ENCODE data around the gene EPS8L2. TPM values are rescaled to one million over a fixed set of nuclear protein-coding genes. Genes with fewer than 3 reads are reported as not detected.
"Not testable (repeated sequence)": the region's sequence is repeated elsewhere in the genome, so short reads cannot be mapped to it uniquely, and the experiment has no call there.

The EPS8L2 gene
- total and polyA plus RNA-seq, 2 of the 4 experiments (the other 2 are of a cell fraction), result 17.2 to 39.4 TPM

- Histone ChIP-seq H2BK5ac (ENCODE audit: low read depth, low read length, poor library complexity, severe bottlenecking) (no peak overlapping the region), H3K23ac (ENCODE audit: low read depth, low read length) (no peak overlapping the region), H3K9ac (ENCODE audit: low read depth, low read length) (no peak overlapping the region), H3K18ac (ENCODE audit: low read depth, low read length) (no peak overlapping the region), H2BK20ac (ENCODE audit: low read depth, low read length) (no peak overlapping the region), H3K9me3 (ENCODE audit: control insufficient read depth, insufficient read depth, low read length) (no peaks in the 10 kb centered on the region), H3K14ac (replicated peaks; ENCODE audit: low read depth, low read length) (no peak overlapping the region), H4K20me1 (ENCODE audit: insufficient read depth, low read length) (no peaks in the 10 kb centered on the region), H4K8ac (ENCODE audit: low read depth in 2 of 2, low read length in 2 of 2) (no peak overlapping the region), H2AK5ac (ENCODE audit: low read depth, low read length) (no peak overlapping the region), H3K4ac (ENCODE audit: low read depth, low read length) (no peak overlapping the region), H3K36me3 (ENCODE audit: control insufficient read depth, insufficient read depth, low read length) (no peaks in the 10 kb centered on the region), H3K27me3 (ENCODE audit: control insufficient read depth, insufficient read depth, low read length) (peaks cover 15% of the 10 kb centered on the region; the same call in 1 of the 2 replicates), H2AK9ac (replicated peaks; ENCODE audit: low read depth, low read length, poor library complexity) (no peak overlapping the region), H2BK15ac (ENCODE audit: low read depth, low read length) (no peak overlapping the region), H3K4me2 (ENCODE audit: low read depth, low read length) (no peak overlapping the region), H3K27ac (ENCODE audit: insufficient read depth, low read length) (no peak overlapping the region), H2AFZ (replicated peaks; ENCODE audit: low read length, poor library complexity) (peak overlapping the region; percentile 46), H3K79me1 (ENCODE audit: low read depth in 1 of 2, low read length in 2 of 2) (no peaks in the 10 kb centered on the region), H3K4me1 (ENCODE audit: control insufficient read depth, insufficient read depth, low read length) (0 out of 2 replicates have a peak, but pooled peaks cover 1% of the 10 kb centered on the region), H3K56ac (ENCODE audit: extremely low read depth, insufficient read depth, low read length) (no peak overlapping the region), H4K91ac (ENCODE audit: insufficient read depth, low read depth, low read length) (no peak overlapping the region), H4K5ac (ENCODE audit: low read depth, low read length) (no peak overlapping the region), H3K9me1 (ENCODE audit: insufficient read depth, low read length) (0 out of 2 replicates have a peak, but pooled peaks cover 2% of the 10 kb centered on the region), H3K4me3 (ENCODE audit: insufficient read depth, low read depth, low read length) (no peak overlapping the region), H2BK120ac (ENCODE audit: low read depth, low read length) (no peak overlapping the region)
- no peak for TF ChIP-seq RFX5 (IDR thresholded peaks at IDR 0.05; ENCODE audit: low read depth, low read length)
- TF ChIP-seq RAD21 (IDR thresholded peaks at IDR 0.05; ENCODE audit: low read length), result no peak
- TF ChIP-seq POLR2A (IDR thresholded peaks at IDR 0.05; ENCODE audit: low read depth, low read length), result no peak
- no peak for TF ChIP-seq MAZ (IDR thresholded peaks at IDR 0.05; ENCODE audit: borderline replicate concordance, low read depth, low read length)
- peak; percentile 35; the same call in 1 of the 2 replicates for ATAC-seq (ENCODE audit: low read depth)
- POLR2A ChIA-PET (ENCODE audit: unreplicated experiment), result no interaction called here
- intact Hi-C loops (cut with micrococcal nuclease), result no loop called here
- dilution Hi-C loops (cut with HindIII; ENCODE audit: low sequenced_read_pairs, unreplicated experiment), result no loop called here
- 50% methylated on average over 9 of the region's 11 CpGs; no CpG with 5 or more reads in 1 of the 2 experiments for WGBS, 2 experiments (ENCODE audit: extremely low coverage in 2 of 2, insufficient read length in 1 of 2)
- CTCF ChIA-PET, result interaction anchor here (1.7 kb wide), 1 partner anchor 10 kb away, joined by 4 read pairs; the partner anchor contains the start of gene TALDO1
- BruUV-seq (replicated peaks), result no TSS peak
- in situ Hi-C loops (cut with MboI; ENCODE audit: low sequenced_read_pairs), result loop anchor here (5.0 kb wide), 1 partner anchor 75 kb away; no protein-coding TSS in a partner anchor
- DNase-seq, result no peak
Measured at GRCh38 chr11:737366-737765, 31.3 kb downstream of the EPS8L2 start.

GRCh38 chr11:737899-738298 is 31.9 kb downstream of the EPS8L2 start:
- POLR2A ChIA-PET (ENCODE audit: unreplicated experiment), result not testable (repeated sequence)
- CTCF ChIA-PET, result interaction anchor here (1.7 kb wide), 1 partner anchor 9 kb away, joined by 4 read pairs; the partner anchor contains the start of gene TALDO1

More at GRCh38 chr11:737899-738298, 31.9 kb downstream of the EPS8L2 start:
- H3K36me3 ChIP-seq (ENCODE audit: control insufficient read depth, insufficient read depth, low read length); H3K23ac ChIP-seq (ENCODE audit: low read depth, low read length); H3K9me3 ChIP-seq (ENCODE audit: control insufficient read depth, insufficient read depth, low read length); DNase-seq; H2BK20ac ChIP-seq (ENCODE audit: low read depth, low read length); H2AK5ac ChIP-seq (ENCODE audit: low read depth, low read length); H2BK120ac ChIP-seq (ENCODE audit: low read depth, low read length); H3K4me2 ChIP-seq (ENCODE audit: low read depth, low read length); H3K4me3 ChIP-seq (ENCODE audit: insufficient read depth, low read depth, low read length); H2BK15ac ChIP-seq (ENCODE audit: low read depth, low read length); H2BK5ac ChIP-seq (ENCODE audit: low read depth, low read length, poor library complexity, severe bottlenecking); H3K79me1 ChIP-seq (ENCODE audit: low read depth in 1 of 2, low read length in 2 of 2); H3K27ac ChIP-seq (ENCODE audit: insufficient read depth, low read length); H3K56ac ChIP-seq (ENCODE audit: extremely low read depth, insufficient read depth, low read length); H4K20me1 ChIP-seq (ENCODE audit: insufficient read depth, low read length); H4K91ac ChIP-seq (ENCODE audit: insufficient read depth, low read depth, low read length); H2AK9ac ChIP-seq (replicated peaks; ENCODE audit: low read depth, low read length, poor library complexity); H3K18ac ChIP-seq (ENCODE audit: low read depth, low read length); H4K8ac ChIP-seq (ENCODE audit: low read depth in 2 of 2, low read length in 2 of 2); H3K14ac ChIP-seq (replicated peaks; ENCODE audit: low read depth, low read length); H4K5ac ChIP-seq (ENCODE audit: low read depth, low read length); H3K4ac ChIP-seq (ENCODE audit: low read depth, low read length); H3K9ac ChIP-seq (ENCODE audit: low read depth, low read length); H3K4me1 ChIP-seq (ENCODE audit: control insufficient read depth, insufficient read depth, low read length); intact Hi-C loops (cut with micrococcal nuclease); H2AFZ ChIP-seq (replicated peaks; ENCODE audit: low read length, poor library complexity); H3K9me1 ChIP-seq (ENCODE audit: insufficient read depth, low read length); BruUV-seq (replicated peaks); dilution Hi-C loops (cut with HindIII; ENCODE audit: low sequenced_read_pairs, unreplicated experiment); ATAC-seq (ENCODE audit: low read depth): not testable (repeated sequence)
- H3K27me3 ChIP-seq (ENCODE audit: control insufficient read depth, insufficient read depth, low read length), result peaks cover 13% of the 10 kb centered on the region; the same call in 1 of the 2 replicates
- 53% methylated on average over 7 of the region's 10 CpGs; no CpG with 5 or more reads in 1 of the 2 experiments for WGBS, 2 experiments (ENCODE audit: extremely low coverage in 2 of 2, insufficient read length in 1 of 2)
- in situ Hi-C loops (cut with MboI; ENCODE audit: low sequenced_read_pairs), result loop anchor here (5.0 kb wide), 1 partner anchor 76 kb away; no protein-coding TSS in a partner anchor
